GM18498 (cell line): ENCODE measurements around the gene MMP17.

Experiments
- ATAC-seq: cut with Tn5 transposase; IDR thresholded peaks from one replicate; pipeline ENCODE4 v1.9.1; 2021; ENCODE audit warnings: mild to moderate bottlenecking, moderate library complexity; ENCODE audit not compliant: unreplicated experiment

The MMP17 gene

GRCh38 chr12:131847456-131847855 is 19.3 kb downstream of the MMP17 start:
- no peak for ATAC-seq

- no peak for ATAC-seq
Measured at GRCh38 chr12:131848753-131849152, 20.6 kb downstream of the MMP17 start.

GRCh38 chr12:131849700-131850553 is 21.7 kb downstream of the MMP17 start:
- no peak for ATAC-seq

GRCh38 chr12:131850856-131851559 is 22.8 kb downstream of the MMP17 start:
- ATAC-seq, result no peak

GRCh38 chr12:131851741-131852550 is 23.8 kb downstream of the MMP17 start:
- no peak for ATAC-seq

- ATAC-seq, result no peak
Measured at GRCh38 chr12:131852551-131853299, 24.5 kb downstream of the MMP17 start.

- no peak for ATAC-seq
Measured at GRCh38 chr12:131853832-131854797, 25.9 kb downstream of the MMP17 start.

- no peak for ATAC-seq
Measured at GRCh38 chr12:131854861-131855476, 26.8 kb downstream of the MMP17 start.

- no peak for ATAC-seq
Measured at GRCh38 chr12:131855521-131856142, 27.4 kb downstream of the MMP17 start.

GRCh38 chr12:131856366-131857097 is 28.3 kb downstream of the MMP17 start:
- no peak for ATAC-seq

GRCh38 chr12:131857908-131858850 is 30.0 kb downstream of the MMP17 start:
- ATAC-seq, result no peak

- no peak for ATAC-seq
Measured at GRCh38 chr12:131860472-131861260, 32.5 kb downstream of the MMP17 start.

GRCh38 chr12:131861261-131862083 is 33.3 kb downstream of the MMP17 start:
- ATAC-seq, result no peak

GRCh38 chr12:131862084-131862441 is 33.9 kb downstream of the MMP17 start:
- ATAC-seq, result no peak

GRCh38 chr12:131862600-131862993 is 34.4 kb downstream of the MMP17 start:
- ATAC-seq, result no peak
